22Rv1 (cell line): ENCODE results near the gene LMTK2.

ENCODE experiments used
- CTCF ChIP-seq: fragments of 450-650 bp; IDR thresholded peaks from 2 replicates; pipeline ENCODE4 v1.5.1; 2017; ENCODE audit warnings: mild to moderate bottlenecking
- ZFX ChIP-seq: fragments of 450-650 bp; IDR thresholded peaks from 2 replicates; pipeline ENCODE4 v1.6.1; 2017; ENCODE audit warnings: antibody characterized with exemption, borderline replicate concordance

GRCh38 chr7:98091061-98091460 lies 15.6 kb upstream of the LMTK2 start:
- TF ChIP-seq CTCF (no peak), ZFX (no peak)
